Measurements from ENCODE around the gene GTF3A.

GTF3A gene

GRCh38 chr13:27448308-27448707 is 23.9 kb downstream of the GTF3A start:
- Histone ChIP-seq H3K9me3 (ENCODE audit: control insufficient read depth, insufficient read depth, low read length) (no peaks in the 10 kb centered on the region), H3K4me1 (ENCODE audit: insufficient read depth, low read length) (no peaks in the 10 kb centered on the region), H3K9ac (ENCODE audit: low read depth, low read length) (no peak overlapping the region), H3K36me3 (ENCODE audit: insufficient read depth, low read length) (no peaks in the 10 kb centered on the region)

GRCh38 chr13:27449081-27449603 is 24.7 kb downstream of the GTF3A start:
- Histone ChIP-seq H3K9me3 (ENCODE audit: control insufficient read depth, insufficient read depth, low read length) (no peaks in the 10 kb centered on the region), H3K36me3 (ENCODE audit: insufficient read depth, low read length) (no peaks in the 10 kb centered on the region), H3K9ac (ENCODE audit: low read depth, low read length) (peak overlapping the region; percentile 57), H3K4me1 (ENCODE audit: insufficient read depth, low read length) (no peaks in the 10 kb centered on the region)

- Histone ChIP-seq H3K36me3 (ENCODE audit: insufficient read depth, low read length) (no peaks in the 10 kb centered on the region), H3K9me3 (ENCODE audit: control insufficient read depth, insufficient read depth, low read length) (no peaks in the 10 kb centered on the region), H3K9ac (ENCODE audit: low read depth, low read length) (peak within 1 kb of the TSS; percentile 57), H3K4me1 (ENCODE audit: insufficient read depth, low read length) (no peaks in the 10 kb centered on the region)
Observed at GRCh38 chr13:27449936-27450828, 25.8 kb downstream of the GTF3A start, which contains the start of gene MTIF3. Gene MTIF3, minus strand, starts transcription at chr13:27450564. Its CDS starts 10,116 bp downstream, at chr13:27440448.

- Histone ChIP-seq H3K36me3 (ENCODE audit: insufficient read depth, low read length) (no peaks in the 10 kb centered on the region), H3K9ac (ENCODE audit: low read depth, low read length) (peak overlapping the region; percentile 57), H3K4me1 (ENCODE audit: insufficient read depth, low read length) (0 out of 2 replicates have a peak, but pooled peaks cover 2% of the 10 kb centered on the region), H3K9me3 (ENCODE audit: control insufficient read depth, insufficient read depth, low read length) (no peaks in the 10 kb centered on the region)
Observed at GRCh38 chr13:27450921-27451471, 26.6 kb downstream of the GTF3A start.

- H3K4me1 ChIP-seq (ENCODE audit: insufficient read depth, low read length) = 0 out of 2 replicates have a peak, but pooled peaks cover 3% of the 10 kb centered on the region
- H3K9me3 ChIP-seq (ENCODE audit: control insufficient read depth, insufficient read depth, low read length) = no peaks in the 10 kb centered on the region
- H3K9ac ChIP-seq (ENCODE audit: low read depth, low read length) = 0 out of 2 replicates have a peak overlapping the region, but pooled peaks have one; percentile 1
- no peaks in the 10 kb centered on the region for H3K36me3 ChIP-seq (ENCODE audit: insufficient read depth, low read length)
Observed at GRCh38 chr13:27455331-27455855, 31.0 kb downstream of the GTF3A start.

- no peaks in the 10 kb centered on the region for H3K36me3 ChIP-seq (ENCODE audit: insufficient read depth, low read length)
- H3K9ac ChIP-seq (ENCODE audit: low read depth, low read length) = no peak overlapping the region
- H3K4me1 ChIP-seq (ENCODE audit: insufficient read depth, low read length) = no peaks in the 10 kb centered on the region
- no peaks in the 10 kb centered on the region for H3K9me3 ChIP-seq (ENCODE audit: control insufficient read depth, insufficient read depth, low read length)
Observed at GRCh38 chr13:27461940-27462584, 37.6 kb downstream of the GTF3A start.

GRCh38 chr13:27463500-27463899 is 39.1 kb downstream of the GTF3A start:
- Histone ChIP-seq H3K9me3 (ENCODE audit: control insufficient read depth, insufficient read depth, low read length) (no peaks in the 10 kb centered on the region), H3K4me1 (ENCODE audit: insufficient read depth, low read length) (no peaks in the 10 kb centered on the region)

GRCh38 chr13:27465611-27466010 is 41.2 kb downstream of the GTF3A start:
- Histone ChIP-seq H3K9me3 (ENCODE audit: control insufficient read depth, insufficient read depth, low read length) (no peaks in the 10 kb centered on the region), H3K9ac (ENCODE audit: low read depth, low read length) (no peak overlapping the region), H3K4me1 (ENCODE audit: insufficient read depth, low read length) (no peaks in the 10 kb centered on the region), H3K36me3 (ENCODE audit: insufficient read depth, low read length) (no peaks in the 10 kb centered on the region)

More at GRCh38 chr13:27463500-27463899, 39.1 kb downstream of the GTF3A start:
- no peaks in the 10 kb centered on the region for H3K36me3 ChIP-seq (ENCODE audit: insufficient read depth, low read length)
- no peak overlapping the region for H3K9ac ChIP-seq (ENCODE audit: low read depth, low read length)

GRCh38 chr13:27466513-27466912 is 42.1 kb downstream of the GTF3A start:
- no peak overlapping the region for H3K9ac ChIP-seq (ENCODE audit: low read depth, low read length)
- H3K4me1 ChIP-seq (ENCODE audit: insufficient read depth, low read length) = no peaks in the 10 kb centered on the region
- H3K9me3 ChIP-seq (ENCODE audit: control insufficient read depth, insufficient read depth, low read length) = no peaks in the 10 kb centered on the region
- no peaks in the 10 kb centered on the region for H3K36me3 ChIP-seq (ENCODE audit: insufficient read depth, low read length)

- no peaks in the 10 kb centered on the region for H3K36me3 ChIP-seq (ENCODE audit: insufficient read depth, low read length)
- H3K9me3 ChIP-seq (ENCODE audit: control insufficient read depth, insufficient read depth, low read length) = no peaks in the 10 kb centered on the region
- no peak overlapping the region for H3K9ac ChIP-seq (ENCODE audit: low read depth, low read length)
- no peaks in the 10 kb centered on the region for H3K4me1 ChIP-seq (ENCODE audit: insufficient read depth, low read length)
Observed at GRCh38 chr13:27470075-27470820, 45.8 kb downstream of the GTF3A start.

- Histone ChIP-seq H3K4me1 (ENCODE audit: insufficient read depth, low read length) (no peaks in the 10 kb centered on the region), H3K36me3 (ENCODE audit: insufficient read depth, low read length) (no peaks in the 10 kb centered on the region), H3K9ac (ENCODE audit: low read depth, low read length) (no peak overlapping the region), H3K9me3 (ENCODE audit: control insufficient read depth, insufficient read depth, low read length) (no peaks in the 10 kb centered on the region)
Observed at GRCh38 chr13:27472441-27472840, 48.0 kb downstream of the GTF3A start.

- H3K9ac ChIP-seq (ENCODE audit: low read depth, low read length) = no peak overlapping the region
- no peaks in the 10 kb centered on the region for H3K9me3 ChIP-seq (ENCODE audit: control insufficient read depth, insufficient read depth, low read length)
- no peaks in the 10 kb centered on the region for H3K36me3 ChIP-seq (ENCODE audit: insufficient read depth, low read length)
- no peaks in the 10 kb centered on the region for H3K4me1 ChIP-seq (ENCODE audit: insufficient read depth, low read length)
Observed at GRCh38 chr13:27472941-27473340, 48.5 kb downstream of the GTF3A start.

GRCh38 chr13:27474751-27475268 is 50.4 kb downstream of the GTF3A start:
- H3K9ac ChIP-seq (ENCODE audit: low read depth, low read length) = no peak overlapping the region
- H3K36me3 ChIP-seq (ENCODE audit: insufficient read depth, low read length) = no peaks in the 10 kb centered on the region
- H3K4me1 ChIP-seq (ENCODE audit: insufficient read depth, low read length) = no peaks in the 10 kb centered on the region
- no peaks in the 10 kb centered on the region for H3K9me3 ChIP-seq (ENCODE audit: control insufficient read depth, insufficient read depth, low read length)

All from ES-I3 (cell line).